K562 (cell line): Measurements from ENCODE around the gene MAP3K19. TPM values are rescaled to one million over a fixed set of nuclear protein-coding genes. Genes with fewer than 3 reads are reported as not detected.

Source experiments
- ATAC-seq: fragments of 200-7000 bp; cut with Tn5 transposase; 3 replicates; pipeline ENCODE4 v1.9.1; 2020; ENCODE audit warnings: moderate library complexity
- BruUV-seq: library from RNA; stranded (reverse); fragments of 400-500 nt; replicated peaks from 2 replicates; lab custom pipeline; 2021; lab: Mats Ljungman, UMichigan
- CTCF ChIA-PET: fragments of 300-600 bp; formaldehyde crosslinking; extraction: SDS; loops from one replicate; lab custom pipeline; 2021; ENCODE audit warnings: low intra/inter-chr PET ratio; lab: Yijun Ruan, JAX
- POLR2A ChIA-PET: fragments of 300-600, 350-650 bp; sonication (Branson Sonifier 250); formaldehyde crosslinking; extraction: SDS; loops from one replicate; lab custom pipeline; 2021; ENCODE audit warnings: antibody characterized with exemption, inconsistent platforms; lab: Yijun Ruan, JAX
- DNase-seq, 4 experiments: peaks; one replicate each; pipeline versions ENCODE4 v3.0.0 to v3.0.0-alpha.2; 2011 to 2018; ENCODE audit warnings: low spot score in 3 of 4, mixed read lengths in 3 of 4; ENCODE audit errors: extremely low read depth in 1 of 4
- FAIRE-seq: peaks from 2 replicates; lab custom pipeline; 2011; peaks lifted over from hg19 to GRCh38; lab: Jason Lieb, UNC
- H2AFZ ChIP-seq: 2 replicates; pipeline ENCODE4 v1.6.0; 2011; ENCODE audit warnings: low read depth, low read length, control low read depth, inconsistent platforms
- H3K27ac ChIP-seq: fragments of 200-600 bp; 3 replicates; pipeline ENCODE4 v1.8.0; 2011; ENCODE audit warnings: low read depth, mild to moderate bottlenecking, control low read depth, inconsistent platforms, low read length, moderate library complexity, mixed read lengths; ENCODE audit errors: extremely low read depth
- H3K27me3 ChIP-seq, 2 experiments: fragments of 300-600 bp in 1 of 2; 2 replicates in 1 of 2; 3 replicates in 1 of 2; pipeline versions ENCODE4 v1.6.0 to v1.8.0; 2011; ENCODE audit warnings: inconsistent platforms in 2 of 2, low read length in 2 of 2, mild to moderate bottlenecking in 1 of 2, mixed read lengths in 1 of 2, moderate library complexity in 1 of 2; ENCODE audit not compliant: control insufficient read depth in 2 of 2, insufficient read depth in 2 of 2
- H3K36me3 ChIP-seq: fragments of 300-600 bp; 3 replicates; pipeline ENCODE4 v1.8.0; 2011; ENCODE audit warnings: mild to moderate bottlenecking, low read length, inconsistent platforms; ENCODE audit not compliant: control insufficient read depth, insufficient read depth
- H3K4me1 ChIP-seq, 2 experiments: fragments of 200-600 bp in 1 of 2; replicated peaks in 1 of 2; 2 replicates in 1 of 2; 3 replicates in 1 of 2; pipeline versions ENCODE4 v1.5.1 to v1.8.0; 2011; ENCODE audit warnings: inconsistent platforms in 2 of 2, low read length in 2 of 2, mild to moderate bottlenecking in 1 of 2, mixed read lengths in 1 of 2, moderate library complexity in 1 of 2; ENCODE audit not compliant: control insufficient read depth in 2 of 2, insufficient read depth in 2 of 2
- H3K4me2 ChIP-seq: 2 replicates; pipeline ENCODE4 v1.6.1; 2011; ENCODE audit warnings: low read length, control low read depth, inconsistent platforms, mixed read lengths; ENCODE audit not compliant: insufficient read depth
- H3K4me3 ChIP-seq: fragments of 200-600 bp; sonication (generic), shearing (Covaris generic); 2 replicates; pipeline ENCODE4 v1.5.1; 2016; ENCODE audit warnings: control low read depth, inconsistent platforms
- H3K79me2 ChIP-seq: fragments of 200-600 bp; 3 replicates; pipeline ENCODE4 v1.8.0; 2011; ENCODE audit warnings: low read length, inconsistent platforms; ENCODE audit not compliant: control insufficient read depth, insufficient read depth
- H3K9ac ChIP-seq, 2 experiments: 2 replicates each; pipeline versions ENCODE4 v1.6.0 to v1.6.1; 2011; ENCODE audit warnings: low read depth in 2 of 2, low read length in 2 of 2, control low read depth in 1 of 2, inconsistent platforms in 1 of 2, mild to moderate bottlenecking in 1 of 2, mixed read lengths in 1 of 2; ENCODE audit not compliant: insufficient read depth in 1 of 2
- H3K9me1 ChIP-seq: one replicate; pipeline ENCODE4 v1.6.0; 2011; ENCODE audit warnings: inconsistent platforms, mild to moderate bottlenecking, low read length, moderate library complexity; ENCODE audit not compliant: control insufficient read depth, insufficient read depth
- H3K9me3 ChIP-seq: replicated peaks from 2 replicates; pipeline ENCODE4 v1.5.1; 2011; ENCODE audit warnings: low read depth, low read length, inconsistent platforms; ENCODE audit not compliant: control insufficient read depth, insufficient read depth
- H4K20me1 ChIP-seq: replicated peaks from 2 replicates; pipeline ENCODE4 v1.6.1; 2011; ENCODE audit warnings: low read length, inconsistent platforms, mixed read lengths; ENCODE audit not compliant: control insufficient read depth, insufficient read depth
- NCOR1 ChIP-seq: fragments of 450-650 bp; IDR thresholded peaks from 2 replicates; pipeline ENCODE4 v1.6.1; 2016; ENCODE audit warnings: mild to moderate bottlenecking, moderate library complexity
- WGBS: fragments of 100-300 bp; shearing (Covaris generic); methylation state at CpG from one replicate; pipeline ENCODE4 v1.1.6; 2016; ENCODE audit warnings: low coverage, mixed read lengths; ENCODE audit not compliant: insufficient coverage; ENCODE audit errors: missing lambda C conversion rate; 5-methylcytosine and 5-hydroxymethylcytosine counted together
- in situ Hi-C: fragments of 300-500 bp; cut with MboI; formaldehyde crosslinking; loops from 4 replicates; pipeline ENCODE4 v1.15.0; 2018; ENCODE audit warnings: inconsistent platforms, mixed read lengths
- intact Hi-C: fragments of 100-400 bp; cut with micrococcal nuclease; formaldehyde crosslinking; loops from 2 replicates; pipeline ENCODE4 v1.14.2; 2022
- polyA plus RNA-seq, 8 experiments: library from polyadenylated mRNA; depleted of rRNA in 4 of 8; stranded (reverse) in 5 of 8; unstranded in 3 of 8; fragments of >200 nt; fragmentation: Nextera tagmentation in 2 of 8; fragmentation: Illumina TruSeq in 1 of 8; extraction: Ambion mirVana in 2 of 8; extraction: Trizol in 1 of 8; gene quantifications; 2 replicates each; pipeline versions ENCODE4 v1.2.1 to v1.2.3, GENCODE V29; 2011 to 2014; ENCODE audit warnings: inconsistent platforms in 1 of 8, missing spikeins in 1 of 8
- total RNA-seq, 7 experiments: library from RNA; depleted of rRNA in 6 of 7; stranded (reverse); fragments of >200 nt in 6 of 7; fragmentation: Illumina TruSeq in 2 of 7; extraction: Trizol in 2 of 7; gene quantifications; 2 replicates each; pipeline versions ENCODE4 v1.2.1 to v1.2.3, GENCODE V29; 2011 to 2021; ENCODE audit warnings: low replicate concordance in 1 of 7
- TF ChIP-seq, protein P1 (sequence below), 2 experiments: fragments of 450-650 bp in 1 of 2; sonication (generic) in 1 of 2; formaldehyde crosslinking in 1 of 2; IDR thresholded peaks; 2 replicates each; pipeline versions ENCODE4 v1.7.1 to v1.9.0; 2016 to 2022; ENCODE audit warnings: inconsistent platforms in 1 of 2, mild to moderate bottlenecking in 1 of 2, missing genetic modification reagents in 1 of 2
- TF ChIP-seq, protein P2 (sequence below): fragments of 200-800 bp; sonication (Bioruptor generic); IDR thresholded peaks from 2 replicates; pipeline ENCODE4 v1.6.1; 2017; ENCODE audit warnings: missing genetic modification characterization, missing compliant biosample characterization
- TF ChIP-seq, protein P3 (sequence below): sonication (generic); formaldehyde crosslinking; IDR thresholded peaks from 2 replicates; pipeline ENCODE4 v1.8.1; 2023; ENCODE audit warnings: missing genetic modification reagents, mild to moderate bottlenecking, borderline replicate concordance

Gene MAP3K19
- total and polyA plus RNA-seq, 9 of the 15 experiments (the other 6 are each of a cell fraction or from before 2014, with no cell fraction given): 0.29 TPM; not detected in 8

DNA sequence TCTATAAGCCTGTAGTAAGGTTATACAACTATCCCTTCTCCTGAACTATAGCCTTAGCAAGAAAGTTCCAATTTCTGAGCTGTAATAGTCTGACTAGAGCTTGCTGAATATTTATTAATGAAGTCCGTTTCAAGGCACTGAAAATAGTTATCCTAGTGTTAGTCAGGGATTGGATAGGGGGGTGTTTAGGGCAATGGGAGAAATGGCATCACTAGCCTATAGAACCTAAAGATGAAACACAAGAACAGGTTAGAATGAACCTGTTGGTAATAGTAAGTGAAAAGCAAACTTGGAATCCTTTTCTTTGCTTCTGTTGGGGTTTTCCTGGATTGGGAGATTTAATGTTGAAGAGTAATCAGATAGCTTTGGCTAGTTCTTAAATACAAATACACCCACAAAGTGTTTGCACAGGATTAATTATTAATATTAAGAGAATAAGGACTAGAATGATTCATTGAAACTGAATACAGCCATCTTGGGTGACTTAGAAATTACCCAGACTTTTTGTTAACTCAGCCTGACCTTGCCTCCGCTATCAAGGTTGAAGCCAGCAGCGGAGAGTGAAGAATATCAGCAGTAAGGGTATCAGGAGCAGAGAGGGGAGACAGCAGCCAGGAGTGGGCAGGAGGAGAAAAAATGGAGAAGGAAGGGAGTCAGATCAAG lies 114.3 kb downstream of the MAP3K19 start:
- ChIA-PET POLR2A (no interaction called here), CTCF (no interaction called here)
- Histone ChIP-seq H3K9me3 (no peaks in the 10 kb centered on the region), H3K79me2 (peaks cover 94% of the 10 kb centered on the region), H3K9ac (no peak overlapping the region), H3K4me3 (no peak overlapping the region), H2AFZ (no peak overlapping the region), H4K20me1 (peaks cover 3% of the 10 kb centered on the region; the same call in 1 of the 2 replicates), H3K4me1 (0 out of 5 replicates have a peak, but pooled peaks cover 0 to 4% of the 10 kb centered on the region in 2 experiments), H3K4me2 (no peak overlapping the region), H3K9me1 (no peaks in the 10 kb centered on the region), H3K27ac (no peak overlapping the region), H3K27me3 (no peaks in the 10 kb centered on the region), H3K36me3 (peaks cover 71% of the 10 kb centered on the region)
- no peak for FAIRE-seq
- 94% methylated on average over 3 of the region's 3 CpGs for WGBS
- DNase-seq: no peak
- BruUV-seq: no TSS peak
- no peak for ATAC-seq
- intact Hi-C loops (no loop called here), in situ Hi-C loops (no loop called here)
- TF ChIP-seq, protein P1, sequence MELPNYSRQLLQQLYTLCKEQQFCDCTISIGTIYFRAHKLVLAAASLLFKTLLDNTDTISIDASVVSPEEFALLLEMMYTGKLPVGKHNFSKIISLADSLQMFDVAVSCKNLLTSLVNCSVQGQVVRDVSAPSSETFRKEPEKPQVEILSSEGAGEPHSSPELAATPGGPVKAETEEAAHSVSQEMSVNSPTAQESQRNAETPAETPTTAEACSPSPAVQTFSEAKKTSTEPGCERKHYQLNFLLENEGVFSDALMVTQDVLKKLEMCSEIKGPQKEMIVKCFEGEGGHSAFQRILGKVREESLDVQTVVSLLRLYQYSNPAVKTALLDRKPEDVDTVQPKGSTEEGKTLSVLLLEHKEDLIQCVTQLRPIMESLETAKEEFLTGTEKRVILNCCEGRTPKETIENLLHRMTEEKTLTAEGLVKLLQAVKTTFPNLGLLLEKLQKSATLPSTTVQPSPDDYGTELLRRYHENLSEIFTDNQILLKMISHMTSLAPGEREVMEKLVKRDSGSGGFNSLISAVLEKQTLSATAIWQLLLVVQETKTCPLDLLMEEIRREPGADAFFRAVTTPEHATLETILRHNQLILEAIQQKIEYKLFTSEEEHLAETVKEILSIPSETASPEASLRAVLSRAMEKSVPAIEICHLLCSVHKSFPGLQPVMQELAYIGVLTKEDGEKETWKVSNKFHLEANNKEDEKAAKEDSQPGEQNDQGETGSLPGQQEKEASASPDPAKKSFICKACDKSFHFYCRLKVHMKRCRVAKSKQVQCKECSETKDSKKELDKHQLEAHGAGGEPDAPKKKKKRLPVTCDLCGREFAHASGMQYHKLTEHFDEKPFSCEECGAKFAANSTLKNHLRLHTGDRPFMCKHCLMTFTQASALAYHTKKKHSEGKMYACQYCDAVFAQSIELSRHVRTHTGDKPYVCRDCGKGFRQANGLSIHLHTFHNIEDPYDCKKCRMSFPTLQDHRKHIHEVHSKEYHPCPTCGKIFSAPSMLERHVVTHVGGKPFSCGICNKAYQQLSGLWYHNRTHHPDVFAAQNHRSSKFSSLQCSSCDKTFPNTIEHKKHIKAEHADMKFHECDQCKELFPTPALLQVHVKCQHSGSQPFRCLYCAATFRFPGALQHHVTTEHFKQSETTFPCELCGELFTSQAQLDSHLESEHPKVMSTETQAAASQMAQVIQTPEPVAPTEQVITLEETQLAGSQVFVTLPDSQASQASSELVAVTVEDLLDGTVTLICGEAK (IDR thresholded peaks at IDR 0.05): no peak
- TF ChIP-seq, protein P1 (CRISPR knock-in tag; IDR thresholded peaks at IDR 0.05): no peak
- TF ChIP-seq, protein P2, sequence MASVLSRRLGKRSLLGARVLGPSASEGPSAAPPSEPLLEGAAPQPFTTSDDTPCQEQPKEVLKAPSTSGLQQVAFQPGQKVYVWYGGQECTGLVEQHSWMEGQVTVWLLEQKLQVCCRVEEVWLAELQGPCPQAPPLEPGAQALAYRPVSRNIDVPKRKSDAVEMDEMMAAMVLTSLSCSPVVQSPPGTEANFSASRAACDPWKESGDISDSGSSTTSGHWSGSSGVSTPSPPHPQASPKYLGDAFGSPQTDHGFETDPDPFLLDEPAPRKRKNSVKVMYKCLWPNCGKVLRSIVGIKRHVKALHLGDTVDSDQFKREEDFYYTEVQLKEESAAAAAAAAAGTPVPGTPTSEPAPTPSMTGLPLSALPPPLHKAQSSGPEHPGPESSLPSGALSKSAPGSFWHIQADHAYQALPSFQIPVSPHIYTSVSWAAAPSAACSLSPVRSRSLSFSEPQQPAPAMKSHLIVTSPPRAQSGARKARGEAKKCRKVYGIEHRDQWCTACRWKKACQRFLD: no peak
- TF ChIP-seq NCOR1: no peak
- TF ChIP-seq, protein P3, sequence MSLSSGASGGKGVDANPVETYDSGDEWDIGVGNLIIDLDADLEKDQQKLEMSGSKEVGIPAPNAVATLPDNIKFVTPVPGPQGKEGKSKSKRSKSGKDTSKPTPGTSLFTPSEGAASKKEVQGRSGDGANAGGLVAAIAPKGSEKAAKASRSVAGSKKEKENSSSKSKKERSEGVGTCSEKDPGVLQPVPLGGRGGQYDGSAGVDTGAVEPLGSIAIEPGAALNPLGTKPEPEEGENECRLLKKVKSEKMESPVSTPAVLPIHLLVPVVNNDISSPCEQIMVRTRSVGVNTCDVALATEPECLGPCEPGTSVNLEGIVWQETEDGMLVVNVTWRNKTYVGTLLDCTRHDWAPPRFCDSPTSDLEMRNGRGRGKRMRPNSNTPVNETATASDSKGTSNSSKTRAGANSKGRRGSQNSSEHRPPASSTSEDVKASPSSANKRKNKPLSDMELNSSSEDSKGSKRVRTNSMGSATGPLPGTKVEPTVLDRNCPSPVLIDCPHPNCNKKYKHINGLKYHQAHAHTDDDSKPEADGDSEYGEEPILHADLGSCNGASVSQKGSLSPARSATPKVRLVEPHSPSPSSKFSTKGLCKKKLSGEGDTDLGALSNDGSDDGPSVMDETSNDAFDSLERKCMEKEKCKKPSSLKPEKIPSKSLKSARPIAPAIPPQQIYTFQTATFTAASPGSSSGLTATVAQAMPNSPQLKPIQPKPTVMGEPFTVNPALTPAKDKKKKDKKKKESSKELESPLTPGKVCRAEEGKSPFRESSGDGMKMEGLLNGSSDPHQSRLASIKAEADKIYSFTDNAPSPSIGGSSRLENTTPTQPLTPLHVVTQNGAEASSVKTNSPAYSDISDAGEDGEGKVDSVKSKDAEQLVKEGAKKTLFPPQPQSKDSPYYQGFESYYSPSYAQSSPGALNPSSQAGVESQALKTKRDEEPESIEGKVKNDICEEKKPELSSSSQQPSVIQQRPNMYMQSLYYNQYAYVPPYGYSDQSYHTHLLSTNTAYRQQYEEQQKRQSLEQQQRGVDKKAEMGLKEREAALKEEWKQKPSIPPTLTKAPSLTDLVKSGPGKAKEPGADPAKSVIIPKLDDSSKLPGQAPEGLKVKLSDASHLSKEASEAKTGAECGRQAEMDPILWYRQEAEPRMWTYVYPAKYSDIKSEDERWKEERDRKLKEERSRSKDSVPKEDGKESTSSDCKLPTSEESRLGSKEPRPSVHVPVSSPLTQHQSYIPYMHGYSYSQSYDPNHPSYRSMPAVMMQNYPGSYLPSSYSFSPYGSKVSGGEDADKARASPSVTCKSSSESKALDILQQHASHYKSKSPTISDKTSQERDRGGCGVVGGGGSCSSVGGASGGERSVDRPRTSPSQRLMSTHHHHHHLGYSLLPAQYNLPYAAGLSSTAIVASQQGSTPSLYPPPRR (CRISPR knock-in tag): no peak
